Stimulated activated CD8-positive, alpha-beta memory T cell treated with anti-CD3 and anti-CD28 coated beads, Interleukin-4, amount 100 ng/mL, for 1 hour (primary cell): Measurements from ENCODE around the gene GLDC.

ENCODE experiments used
- DNase-seq, 2 donors: peaks; one replicate each; pipeline ENCODE4 v3.0.0-alpha.2; 2020; ENCODE audit warnings: low read depth in 2 of 2, low spot score in 1 of 2

Gene GLDC

GRCh38 chr9:6512085-6512657, 133.4 kb downstream of the GLDC start:
- no peak for DNase-seq

GRCh38 chr9:6506571-6506970, 139.0 kb downstream of the GLDC start:
- no peak for DNase-seq

- DNase-seq: no peak
These were observed 143.1 kb downstream of the GLDC start for GRCh38 chr9:6502399-6502798.

GRCh38 chr9:6501526-6502210, 143.9 kb downstream of the GLDC start:
- no peak for DNase-seq

GRCh38 chr9:6498982-6499381, 146.5 kb downstream of the GLDC start:
- no peak for DNase-seq

GRCh38 chr9:6495466-6495865, 150.1 kb downstream of the GLDC start:
- no peak for DNase-seq

- no peak for DNase-seq
These were observed 154.7 kb downstream of the GLDC start for GRCh38 chr9:6490863-6491262.

GRCh38 chr9:6489099-6489498, 156.4 kb downstream of the GLDC start:
- DNase-seq: no peak

- DNase-seq: no peak
These were observed 157.1 kb downstream of the GLDC start for GRCh38 chr9:6488395-6488794.

- DNase-seq: no peak
These were observed 161.3 kb downstream of the GLDC start for GRCh38 chr9:6484210-6484609.
